DND-41 (cell line): ENCODE results near the gene LRRC51.

ENCODE experiments used
- CTCF ChIP-seq: IDR thresholded peaks from 2 replicates; pipeline ENCODE4 v1.5.1; 2012; ENCODE audit warnings: borderline replicate concordance, low read length, moderate library complexity, mild to moderate bottlenecking; ENCODE audit not compliant: poor library complexity, severe bottlenecking; ENCODE audit errors: extremely low read depth
- EZH2 ChIP-seq: IDR thresholded peaks from 3 replicates; pipeline ENCODE4 v1.6.1; 2012; ENCODE audit warnings: borderline replicate concordance, low read depth, mild to moderate bottlenecking, moderate library complexity, low read length, inconsistent platforms; ENCODE audit not compliant: severe bottlenecking

DNA sequence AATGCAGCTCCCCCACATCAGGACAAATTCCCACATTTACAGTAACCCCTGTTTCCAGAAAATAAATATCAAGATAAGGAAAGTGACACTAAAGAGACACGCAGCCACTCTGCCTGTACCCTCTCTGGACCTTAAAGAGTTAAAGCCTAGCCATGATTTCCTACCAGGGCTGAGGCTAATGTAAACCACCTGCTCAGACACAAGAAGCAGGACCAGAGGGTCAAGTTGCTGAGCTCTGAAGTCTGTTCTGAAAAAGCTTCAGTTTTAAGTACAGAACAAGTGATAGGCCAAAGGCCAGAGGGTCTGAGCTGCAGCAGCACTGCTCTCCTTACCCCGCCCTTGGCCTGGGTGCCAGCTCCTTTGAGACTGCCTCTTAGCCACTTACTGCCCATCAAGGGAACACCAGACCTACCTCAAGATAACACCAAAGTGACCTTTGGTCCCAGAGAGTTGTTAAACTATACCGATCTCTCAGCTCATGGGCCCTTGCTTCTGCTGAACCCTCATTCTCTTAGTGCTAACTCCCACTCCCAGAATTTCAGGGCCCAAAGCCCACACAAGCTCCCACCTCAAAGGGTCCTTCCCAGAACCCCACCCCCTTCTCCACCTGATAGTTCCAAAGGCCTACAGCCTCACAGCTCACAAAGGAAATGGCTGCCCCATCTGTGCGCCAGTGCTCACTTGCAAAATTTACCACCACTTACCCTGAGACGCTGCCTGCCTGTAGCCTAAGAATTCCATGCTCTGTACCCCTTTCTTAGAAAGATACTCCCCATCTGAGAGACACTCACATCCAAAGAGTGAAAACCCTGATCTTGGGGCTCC lies 41.4 kb upstream of the LRRC51 start:
- TF ChIP-seq CTCF (no peak), EZH2 (no peak)
